ENCODE results near the gene ARHGEF12. TPM values are rescaled to one million over a fixed set of nuclear protein-coding genes. Genes with fewer than 3 reads are reported as not detected.

The ARHGEF12 gene
- total RNA-seq, 2 donors from 2014 or later = 46.5 to 71.1 TPM

- 38 to 43% methylated on average over 4 of the region's 4 CpGs for WGBS, 2 donors
- H3K4me1 ChIP-seq = peaks cover 5% of the 10 kb centered on the region
- H3K4me3 ChIP-seq = no peak overlapping the region
- TF ChIP-seq CTCF (IDR thresholded peaks at IDR 0.05) (no peak), POLR2A (IDR thresholded peaks at IDR 0.05) (no peak)
- peaks cover 0 to 2% of the 10 kb centered on the region in 2 donors for H3K36me3 ChIP-seq (replicated peaks in 1 of 2; ENCODE audit: insufficient read depth in 1 of 2, low read depth in 2 of 2)
- intact Hi-C loops (cut with DNase I) = no loop called here
- ATAC-seq (peak; percentile 78), DNase-seq (peak in 2 of 4 donors; percentile 49 to 63)
- H3K27me3 ChIP-seq = no peaks in the 10 kb centered on the region
- H3K9me3 ChIP-seq = no peaks in the 10 kb centered on the region
- H3K27ac ChIP-seq = peak overlapping the region in 3 of 4 donors; percentile 2 to 68 (median 6)
Measured at GRCh38 chr11:120432056-120433018, 96.1 kb downstream of the ARHGEF12 start.

GRCh38 chr11:120441592-120441991 lies 105.4 kb downstream of the ARHGEF12 start:
- Histone ChIP-seq H3K4me3 (no peak overlapping the region), H3K9me3 (no peaks in the 10 kb centered on the region), H3K27ac (no peak overlapping the region), H3K4me1 (no peaks in the 10 kb centered on the region), H3K36me3 (replicated peaks in 1 of 2; ENCODE audit: insufficient read depth in 1 of 2, low read depth in 2 of 2) (peaks cover 10 to 21% of the 10 kb centered on the region in 2 donors), H3K27me3 (no peaks in the 10 kb centered on the region)
- WGBS, 2 donors = 86 to 89% methylated on average over 5 of the region's 5 CpGs
- DNase-seq (no peak), ATAC-seq (no peak)
- intact Hi-C loops (cut with DNase I) = no loop called here
- TF ChIP-seq POLR2A (IDR thresholded peaks at IDR 0.05) = no peak
- no peak for TF ChIP-seq CTCF (IDR thresholded peaks at IDR 0.05)

- H3K36me3 ChIP-seq (replicated peaks in 1 of 2; ENCODE audit: insufficient read depth in 1 of 2, low read depth in 2 of 2) = peaks cover 13 to 25% of the 10 kb centered on the region in 2 donors
- ATAC-seq (no peak), DNase-seq (no peak)
- 74 to 76% methylated on average over 3 of the region's 3 CpGs for WGBS, 2 donors
- no peak overlapping the region for H3K27ac ChIP-seq
- intact Hi-C loops (cut with DNase I) = no loop called here
- H3K9me3 ChIP-seq = no peaks in the 10 kb centered on the region
- H3K4me3 ChIP-seq = no peak overlapping the region
- no peaks in the 10 kb centered on the region for H3K27me3 ChIP-seq
- TF ChIP-seq POLR2A (IDR thresholded peaks at IDR 0.05) = no peak
- no peak for TF ChIP-seq CTCF (IDR thresholded peaks at IDR 0.05)
- no peaks in the 10 kb centered on the region for H3K4me1 ChIP-seq
Measured at GRCh38 chr11:120442031-120442430, 105.8 kb downstream of the ARHGEF12 start.

- Histone ChIP-seq H3K4me1 (no peaks in the 10 kb centered on the region), H3K27ac (no peak overlapping the region), H3K27me3 (no peaks in the 10 kb centered on the region), H3K4me3 (no peak overlapping the region), H3K36me3 (replicated peaks in 1 of 2; ENCODE audit: insufficient read depth in 1 of 2, low read depth in 2 of 2) (peaks cover 18 to 48% of the 10 kb centered on the region in 2 donors), H3K9me3 (no peaks in the 10 kb centered on the region)
- TF ChIP-seq CTCF (IDR thresholded peaks at IDR 0.05) (no peak), POLR2A (IDR thresholded peaks at IDR 0.05) (no peak)
- ATAC-seq = no peak
- no peak for DNase-seq
- 84 to 91% methylated on average over 7 of the region's 7 CpGs for WGBS, 2 donors
- intact Hi-C loops (cut with DNase I) = no loop called here
Measured at GRCh38 chr11:120446802-120447201, 110.6 kb downstream of the ARHGEF12 start.
